ENCODE measurements around the gene CMTR1. TPM values are rescaled to one million over a fixed set of nuclear protein-coding genes. Genes with fewer than 3 reads are reported as not detected.

The CMTR1 gene
- total and polyA plus RNA-seq, 10 of the 15 experiments (the other 5 are each of a cell fraction or from before 2014, with no cell fraction given) = 2.7 to 67.0 (median 46.2) TPM

- no peak overlapping the region for H3K4me3 ChIP-seq
- ChIA-PET SMC1A (ENCODE audit: uncharacterized antibody, unreplicated experiment) (interaction anchor here (0.6 to 1.1 kb wide), 3 partner anchors 11 to 67 kb away, joined by 3 to 4 read pairs (median 3); no protein-coding TSS in a partner anchor), RAD21 (ENCODE audit: unreplicated experiment) (no interaction called here), POLR2A (no interaction called here), CTCF (interaction anchor here (0.6 to 2.2 kb wide), 3 partner anchors 18 to 261 kb away, joined by 3 to 5 read pairs (median 5); no protein-coding TSS in a partner anchor)
- 100% methylated on average over 1 of the region's 1 CpG for WGBS (ENCODE audit: insufficient coverage, insufficient replicate concordance, low lambda C conversion rate, missing lambda C conversion rate)
- no peak overlapping the region for H2AFZ ChIP-seq (ENCODE audit: control insufficient read depth, low read depth, low read length)
- intact Hi-C loops (cut with micrococcal nuclease; ENCODE audit: unreplicated experiment) = no loop called here
- peaks cover 9 to 11% of the 10 kb centered on the region in 2 experiments; a peak in 3 of 4 replicates for H3K36me3 ChIP-seq (ENCODE audit: control insufficient read depth in 2 of 2, insufficient read depth in 2 of 2, low read length in 1 of 2)
- H3K9me3 ChIP-seq (replicated peaks; ENCODE audit: control insufficient read depth, insufficient read depth, low read length) = no peaks in the 10 kb centered on the region
- in situ Hi-C loops (cut with MboI) = no loop called here
- ATAC-seq (no peak), FAIRE-seq (no peak), DNase-seq (ENCODE audit: low read depth, low spot score) (no peak)
- no peaks in the 10 kb centered on the region for H3K27me3 ChIP-seq (replicated peaks in 1 of 2; ENCODE audit: control insufficient read depth in 2 of 2, insufficient read depth in 2 of 2, low read length in 1 of 2)
- no TSS peak for BruUV-seq (replicated peaks)
- no peak overlapping the region for H3K4me2 ChIP-seq (ENCODE audit: control insufficient read depth, insufficient read depth)
- no peaks in the 10 kb centered on the region for H3K4me1 ChIP-seq (ENCODE audit: control insufficient read depth, insufficient read depth, low read length)
- H4K20me1 ChIP-seq (ENCODE audit: control insufficient read depth, insufficient read depth) = no peaks in the 10 kb centered on the region
- no peak overlapping the region for H3K27ac ChIP-seq (ENCODE audit: control insufficient read depth, insufficient read depth)
- TF ChIP-seq CTCF (IDR thresholded peaks at IDR 0.05 in 2 of 3, conservative IDR thresholded peaks at IDR 0.05 in 1 of 3; ENCODE audit: control insufficient read depth in 2 of 3, extremely low read depth in 1 of 3, insufficient read depth in 1 of 3, low read depth in 3 of 3, low read length in 3 of 3) = no peak
- no peak for TF ChIP-seq SKIL (IDR thresholded peaks at IDR 0.05; ENCODE audit: low read depth, poor library complexity, severe bottlenecking)
- no peak for TF ChIP-seq RAD21 (IDR thresholded peaks at IDR 0.05; ENCODE audit: insufficient read depth, low read depth, low read length)
- no peak for TF ChIP-seq USF1 (IDR thresholded peaks at IDR 0.05; ENCODE audit: borderline replicate concordance, extremely low read length, insufficient read depth, low read depth, low read length)
- TF ChIP-seq POLR2AphosphoS2 (IDR thresholded peaks at IDR 0.05; ENCODE audit: low read depth, low read length) = no peak
- TF ChIP-seq SMAD1 (IDR thresholded peaks at IDR 0.05; ENCODE audit: low read depth, partially characterized antibody) = no peak
- TF ChIP-seq MAX (IDR thresholded peaks at IDR 0.05; ENCODE audit: low read depth, low read length) = no peak
- TF ChIP-seq YY1 (IDR thresholded peaks at IDR 0.05; ENCODE audit: low read depth, low read length) = no peak
- no peak for TF ChIP-seq JUNB (IDR thresholded peaks at IDR 0.05)
- no peak for TF ChIP-seq CEBPB (IDR thresholded peaks at IDR 0.05; ENCODE audit: borderline replicate concordance in 1 of 2, low read depth in 2 of 2, low read length in 2 of 2)
- TF ChIP-seq ESRRA (IDR thresholded peaks at IDR 0.05; ENCODE audit: low read length) = no peak
- no peak for TF ChIP-seq ELK1 (IDR thresholded peaks at IDR 0.05; ENCODE audit: low read depth, low read length)
- no peak for TF ChIP-seq STAT3 (IDR thresholded peaks at IDR 0.05; ENCODE audit: low read depth, low read length)
- TF ChIP-seq BCL11A (IDR thresholded peaks at IDR 0.05; ENCODE audit: low read depth, low read length) = no peak
- no peaks in the 10 kb centered on the region for H3K79me2 ChIP-seq (ENCODE audit: control insufficient read depth, insufficient read depth, low read length)
- H3K9ac ChIP-seq (ENCODE audit: control insufficient read depth, insufficient read depth, low read length) = no peak overlapping the region
Measured at GRCh38 chr6:37392821-37393220, 40.2 kb upstream of the CMTR1 start.

All from GM12878 (cell line).